ENCODE data around the gene TNS4.

TNS4 gene

GRCh38 chr17:40522250-40522960 lies 21.0 kb upstream of the TNS4 start:
- DNase-seq (ENCODE audit: low spot score) = no peak
- in situ Hi-C loops (cut with MboI; ENCODE audit: low sequenced_read_pairs, unreplicated experiment) = no loop called here
- no peak for TF ChIP-seq CTCF (IDR thresholded peaks at IDR 0.05; ENCODE audit: borderline replicate concordance, control extremely low read depth, extremely low read depth, insufficient read depth, missing control alignments)

DNA sequence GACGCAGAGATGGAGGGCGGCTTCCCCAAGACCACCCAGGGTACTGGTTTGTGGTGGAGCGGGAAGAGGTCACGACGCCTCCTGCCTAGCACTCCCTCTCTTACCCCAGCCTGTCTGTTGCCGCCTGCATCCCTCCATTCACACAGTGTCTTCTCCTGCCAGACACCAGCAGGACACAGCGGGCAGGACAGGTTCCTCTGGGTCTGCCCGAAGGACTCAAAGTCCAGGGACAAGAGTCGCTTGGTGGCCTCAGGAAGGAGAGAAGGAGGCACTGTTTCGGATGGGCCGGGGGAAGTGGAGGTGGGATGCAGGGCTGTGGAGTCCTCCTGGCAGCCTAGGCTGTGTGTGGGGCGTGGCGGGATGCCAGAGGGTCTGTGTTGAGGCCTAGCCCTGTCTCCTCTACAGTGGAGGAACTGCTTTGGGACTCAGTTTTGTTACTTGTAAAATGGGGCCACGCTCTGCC lies 19.6 kb upstream of the TNS4 start:
- peak; percentile 13 for DNase-seq (ENCODE audit: low spot score)
- in situ Hi-C loops (cut with MboI; ENCODE audit: low sequenced_read_pairs, unreplicated experiment) = no loop called here
- TF ChIP-seq CTCF (IDR thresholded peaks at IDR 0.05; ENCODE audit: borderline replicate concordance, control extremely low read depth, extremely low read depth, insufficient read depth, missing control alignments) = no peak

GRCh38 chr17:40519089-40519775 lies 17.8 kb upstream of the TNS4 start:
- in situ Hi-C loops (cut with MboI; ENCODE audit: low sequenced_read_pairs, unreplicated experiment) = no loop called here
- TF ChIP-seq CTCF (IDR thresholded peaks at IDR 0.05; ENCODE audit: borderline replicate concordance, control extremely low read depth, extremely low read depth, insufficient read depth, missing control alignments) = no peak
- peak; percentile 17 for DNase-seq (ENCODE audit: low spot score)

DNA sequence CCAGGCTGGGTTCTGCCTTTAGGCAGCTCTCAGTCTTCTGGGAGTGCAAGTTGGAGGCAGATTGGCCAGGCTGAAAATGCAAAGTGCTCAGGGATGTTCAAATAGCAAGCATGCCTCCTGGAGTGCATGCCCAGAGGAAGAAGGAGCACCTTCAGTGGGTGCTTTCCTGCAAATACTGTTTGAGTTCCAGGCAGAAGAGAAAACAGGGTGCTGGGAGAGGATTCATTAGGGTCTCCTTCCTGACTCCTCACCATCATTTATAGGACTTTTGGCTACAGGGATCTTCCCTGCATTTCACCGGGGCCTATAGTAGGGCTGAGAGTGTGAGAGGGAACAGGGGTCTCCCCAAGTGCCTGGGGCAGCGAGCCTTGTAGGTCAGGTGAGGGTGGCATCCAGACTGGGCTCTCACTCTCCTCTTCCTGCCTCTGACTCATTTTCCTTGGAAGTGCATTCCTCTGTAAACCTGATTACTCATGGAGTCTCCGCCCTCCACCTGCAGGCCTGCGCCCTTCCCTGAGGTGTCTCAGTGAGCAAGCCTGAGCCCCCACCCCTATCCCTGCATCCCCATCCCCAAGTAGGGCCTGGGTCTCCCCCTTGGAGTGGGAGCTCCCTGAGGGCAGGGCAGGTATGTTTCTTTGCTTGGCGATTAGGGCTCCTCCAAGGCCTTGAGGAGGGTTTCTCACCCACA lies 17.1 kb upstream of the TNS4 start:
- DNase-seq (ENCODE audit: low spot score) = no peak
- in situ Hi-C loops (cut with MboI; ENCODE audit: low sequenced_read_pairs, unreplicated experiment) = no loop called here
- TF ChIP-seq CTCF (IDR thresholded peaks at IDR 0.05; ENCODE audit: borderline replicate concordance, control extremely low read depth, extremely low read depth, insufficient read depth, missing control alignments) = no peak

DNA sequence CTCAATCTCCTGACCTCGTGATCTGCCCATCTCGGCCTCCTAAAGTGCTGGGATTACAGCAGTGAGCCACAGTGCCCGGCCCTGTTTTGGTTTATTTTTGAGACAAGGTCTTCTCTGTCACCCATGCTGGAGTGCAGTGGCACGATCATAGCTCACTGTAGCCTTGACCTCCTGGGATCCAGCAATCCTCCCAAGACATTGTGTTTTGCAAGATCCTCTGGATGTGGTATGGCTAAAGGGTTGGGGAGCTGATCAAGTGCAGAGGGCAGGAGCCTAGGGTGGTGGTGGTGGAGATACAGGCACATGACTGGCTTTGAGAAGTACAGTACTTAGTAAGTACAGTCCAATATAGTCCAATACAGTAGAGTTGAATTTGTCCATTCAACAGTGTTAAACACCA lies 16.6 kb upstream of the TNS4 start:
- DNase-seq (ENCODE audit: low spot score) = no peak
- TF ChIP-seq CTCF (IDR thresholded peaks at IDR 0.05; ENCODE audit: borderline replicate concordance, control extremely low read depth, extremely low read depth, insufficient read depth, missing control alignments) = no peak
- in situ Hi-C loops (cut with MboI; ENCODE audit: low sequenced_read_pairs, unreplicated experiment) = no loop called here

- in situ Hi-C loops (cut with MboI; ENCODE audit: low sequenced_read_pairs, unreplicated experiment) = no loop called here
- DNase-seq (ENCODE audit: low spot score) = no peak
- TF ChIP-seq CTCF (IDR thresholded peaks at IDR 0.05; ENCODE audit: borderline replicate concordance, control extremely low read depth, extremely low read depth, insufficient read depth, missing control alignments) = no peak
Observed at GRCh38 chr17:40517286-40517662, 15.9 kb upstream of the TNS4 start.
